HCT116 (cell line): Measurements from ENCODE around the gene TGFBR1. TPM values are rescaled to one million over a fixed set of nuclear protein-coding genes. Genes with fewer than 3 reads are reported as not detected.
A peak's percentile ranks its signal among the peaks of the same experiment; 100 is the strongest.

Experiments used
- ATAC-seq: fragments of 200-7000 bp; cut with Tn5 transposase; 2 replicates; pipeline ENCODE4 v1.9.1; 2020; ENCODE audit warnings: mild to moderate bottlenecking, moderate library complexity
- BruUV-seq: library from RNA; stranded (reverse); fragments of 400-500 nt; replicated peaks from 2 replicates; lab custom pipeline; 2021; lab: Mats Ljungman, UMichigan
- CTCF ChIA-PET: fragments of 300-600 bp; sonication (Branson Sonifier 250); formaldehyde crosslinking; loops from one replicate; lab custom pipeline; 2021; ENCODE audit warnings: antibody characterized with exemption; lab: Charles Lee
- POLR2A ChIA-PET: fragments of 300-600, 350-600 bp; sonication (Branson Sonifier 250); formaldehyde crosslinking; loops from one replicate; lab custom pipeline; 2021; ENCODE audit warnings: antibody characterized with exemption; lab: Charles Lee
- RAD21 ChIA-PET, 2 experiments: fragments of 300-600 bp; sonication (Branson Sonifier 250); formaldehyde crosslinking; loops; one replicate each; lab custom pipeline; 2023; ENCODE audit warnings: low total read pairs in 2 of 2; ENCODE audit not compliant: uncharacterized antibody in 2 of 2, unreplicated experiment in 2 of 2, low non-redundant PET in 1 of 2; lab: Charles Lee
- DNase-seq: peaks from one replicate; pipeline ENCODE4 v3.0.0-alpha.2; 2010; ENCODE audit warnings: low read depth, low spot score
- H2AFZ ChIP-seq: fragments of 200-600 bp; shearing (Covaris generic), sonication (generic); 2 replicates; pipeline ENCODE4 v1.6.1; 2017; ENCODE audit warnings: low read depth, mixed run types, mixed read lengths, antibody characterized with exemption, low read length; ENCODE audit not compliant: poor library complexity, severe bottlenecking
- H3K27ac ChIP-seq: 2 replicates; pipeline ENCODE4 v1.5.1; 2012; ENCODE audit warnings: low read depth, low read length
- H3K27me3 ChIP-seq: fragments of 200-600 bp; sonication (generic); 2 replicates; pipeline ENCODE4 v1.6.1; 2016; ENCODE audit warnings: mixed run types, low read length, mixed read lengths; ENCODE audit not compliant: insufficient read depth
- H3K36me3 ChIP-seq, 2 experiments: fragments of 200-500 bp in 1 of 2; fragments of 200-600 bp in 1 of 2; sonication (Bioruptor generic) in 1 of 2; sonication (generic) in 1 of 2; 2 replicates each; pipeline versions ENCODE4 v1.5.1 to v1.6.1; 2014 to 2016; ENCODE audit warnings: low read length in 2 of 2, inconsistent platforms in 1 of 2, mixed read lengths in 1 of 2, mixed run types in 1 of 2; ENCODE audit not compliant: insufficient read depth in 2 of 2, control insufficient read depth in 1 of 2
- H3K4me1 ChIP-seq, 2 experiments: fragments of 200-600 bp in 1 of 2; sonication (generic) in 1 of 2; 2 replicates each; pipeline versions ENCODE4 v1.5.1 to v1.6.1; 2012 to 2017; ENCODE audit warnings: low read length in 2 of 2, inconsistent platforms in 1 of 2, mild to moderate bottlenecking in 1 of 2, mixed read lengths in 1 of 2, mixed run types in 1 of 2, moderate library complexity in 1 of 2; ENCODE audit not compliant: insufficient read depth in 2 of 2, control insufficient read depth in 1 of 2
- H3K4me2 ChIP-seq: fragments of 200-600 bp; sonication (generic); 2 replicates; pipeline ENCODE4 v1.6.1; 2017; ENCODE audit warnings: mixed run types, low read length, mixed read lengths
- H3K4me3 ChIP-seq, 2 experiments: fragments of 200-600 bp in 1 of 2; sonication (generic) in 1 of 2; replicated peaks in 1 of 2; 2 replicates each; pipeline ENCODE4 v1.5.1; 2011 to 2016; ENCODE audit warnings: low read length in 2 of 2, control low read depth in 1 of 2, low read depth in 1 of 2, mild to moderate bottlenecking in 1 of 2, mixed read lengths in 1 of 2, mixed run types in 1 of 2
- H3K79me2 ChIP-seq: fragments of 200-600 bp; sonication (generic); 2 replicates; pipeline ENCODE4 v1.6.1; 2017; ENCODE audit warnings: mild to moderate bottlenecking, mixed run types, low read length, moderate library complexity, mixed read lengths; ENCODE audit not compliant: insufficient read depth
- H3K9ac ChIP-seq: fragments of 200-600 bp; sonication (generic); 2 replicates; pipeline ENCODE4 v1.6.1; 2016; ENCODE audit warnings: low read length, mixed read lengths
- H3K9me2 ChIP-seq: fragments of 200-600 bp; sonication (generic), shearing (Covaris generic); 2 replicates; pipeline ENCODE4 v1.6.1; 2017; ENCODE audit warnings: mixed run types, mild to moderate bottlenecking, moderate library complexity; ENCODE audit not compliant: insufficient read depth
- H3K9me3 ChIP-seq, 2 experiments: fragments of 200-500 bp in 1 of 2; fragments of 200-600 bp in 1 of 2; sonication (Bioruptor generic) in 1 of 2; sonication (generic) in 1 of 2; 2 replicates each; pipeline ENCODE4 v1.6.1; 2014 to 2017; ENCODE audit warnings: low read length in 2 of 2, mixed read lengths in 2 of 2, inconsistent platforms in 1 of 2, low read depth in 1 of 2, mild to moderate bottlenecking in 1 of 2, mixed run types in 1 of 2, moderate library complexity in 1 of 2; ENCODE audit not compliant: control insufficient read depth in 1 of 2, insufficient read depth in 1 of 2
- H4K20me1 ChIP-seq: fragments of 200-600 bp; sonication (generic), shearing (Covaris generic); 2 replicates; pipeline ENCODE4 v1.6.1; 2017; ENCODE audit warnings: mixed run types, mild to moderate bottlenecking, moderate library complexity; ENCODE audit not compliant: insufficient read depth
- EZH2 ChIP-seq: fragments of 200-600 bp; sonication (generic); IDR thresholded peaks from 2 replicates; pipeline ENCODE4 v1.6.1; 2017; ENCODE audit warnings: antibody characterized with exemption, mixed run types
- EZH2phosphoT487 ChIP-seq: fragments of 200-600 bp; IDR thresholded peaks from 2 replicates; pipeline ENCODE4 v1.6.1; 2018; ENCODE audit warnings: antibody characterized with exemption, borderline replicate concordance
- FOSL1 ChIP-seq: IDR thresholded peaks from 2 replicates; pipeline ENCODE4 v1.6.1; 2012; ENCODE audit warnings: low read depth
- JUND ChIP-seq: IDR thresholded peaks from 2 replicates; pipeline ENCODE4 v1.6.1; 2012
- RAD21 ChIP-seq: IDR thresholded peaks from 2 replicates; pipeline ENCODE4 v1.6.1; 2012; ENCODE audit warnings: low read depth, mild to moderate bottlenecking
- TCF7L2 ChIP-seq: IDR thresholded peaks from 2 replicates; pipeline ENCODE4 v1.7.0; 2011; ENCODE audit warnings: borderline replicate concordance, inconsistent platforms; ENCODE audit not compliant: insufficient read depth, insufficient read length; ENCODE audit errors: extremely low read depth
- YY1 ChIP-seq: IDR thresholded peaks from 2 replicates; pipeline ENCODE4 v1.6.1; 2011; ENCODE audit warnings: low read length, low read depth, moderate library complexity, mild to moderate bottlenecking; ENCODE audit not compliant: insufficient replicate concordance; ENCODE audit errors: extremely low read depth
- ZNF274 ChIP-seq: fragments of 200-500 bp; sonication (Bioruptor generic); IDR thresholded peaks from 2 replicates; pipeline ENCODE4 v1.6.1; 2014; ENCODE audit warnings: mild to moderate bottlenecking, low read depth, low read length, inconsistent platforms
- intact Hi-C: fragments of 100-400 bp; cut with micrococcal nuclease; formaldehyde crosslinking; loops from 2 replicates; pipeline ENCODE4 v1.10.0; 2022
- total RNA-seq: library from RNA; stranded (reverse); gene quantifications from one replicate; pipeline ENCODE4 v1.2.1, GENCODE V29; 2021; ENCODE audit not compliant: unreplicated experiment
- TF ChIP-seq, protein P1 (sequence below): IDR thresholded peaks from 2 replicates; pipeline ENCODE4 v1.6.1; 2011; ENCODE audit warnings: mild to moderate bottlenecking, low read length, moderate library complexity; ENCODE audit not compliant: insufficient replicate concordance; ENCODE audit errors: extremely low read depth

The TGFBR1 gene
- total RNA-seq, 1 experiment from 2014 or later = 26.6 TPM

DNA sequence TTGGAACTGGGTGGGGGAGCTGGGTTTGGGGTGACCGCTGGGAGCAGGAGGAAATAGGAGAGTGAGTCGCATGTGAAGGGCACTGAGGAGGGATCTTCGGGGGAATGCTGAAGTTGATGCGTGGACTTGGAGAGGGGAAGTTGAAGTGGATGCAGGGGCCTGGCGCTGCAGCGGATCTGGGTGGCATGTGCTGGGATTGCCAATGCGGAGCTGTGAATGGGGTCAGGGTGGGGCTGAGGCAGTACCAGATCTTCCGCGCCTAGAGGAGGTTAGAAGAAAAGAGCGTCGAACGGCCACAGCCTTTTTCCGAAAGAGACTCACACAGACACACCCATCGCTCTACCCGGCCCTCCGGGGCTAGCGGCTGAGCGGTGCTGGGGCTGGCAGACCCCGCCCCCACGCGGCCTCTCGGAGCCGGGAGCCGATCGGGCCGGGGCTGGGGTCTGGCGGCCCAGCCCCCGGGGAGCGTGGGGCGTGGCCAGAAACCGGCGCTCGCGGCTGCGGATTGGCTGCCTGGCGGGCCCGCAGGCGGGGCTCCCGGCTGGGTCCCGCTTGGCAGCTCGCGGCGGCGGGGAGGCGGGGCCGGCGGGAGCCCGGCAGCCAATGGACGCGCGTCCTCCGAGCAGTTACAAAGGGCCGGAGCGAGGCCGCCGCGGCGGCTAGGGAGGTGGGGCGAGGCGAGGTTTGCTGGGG, at the start of gene TGFBR1 (continued):
- peak; percentile 22 for TF ChIP-seq TCF7L2
- no peak for TF ChIP-seq RAD21
- TF ChIP-seq EZH2phosphoT487 = no peak
- TF ChIP-seq JUND = no peak
- no peak for TF ChIP-seq ZNF274

DNA sequence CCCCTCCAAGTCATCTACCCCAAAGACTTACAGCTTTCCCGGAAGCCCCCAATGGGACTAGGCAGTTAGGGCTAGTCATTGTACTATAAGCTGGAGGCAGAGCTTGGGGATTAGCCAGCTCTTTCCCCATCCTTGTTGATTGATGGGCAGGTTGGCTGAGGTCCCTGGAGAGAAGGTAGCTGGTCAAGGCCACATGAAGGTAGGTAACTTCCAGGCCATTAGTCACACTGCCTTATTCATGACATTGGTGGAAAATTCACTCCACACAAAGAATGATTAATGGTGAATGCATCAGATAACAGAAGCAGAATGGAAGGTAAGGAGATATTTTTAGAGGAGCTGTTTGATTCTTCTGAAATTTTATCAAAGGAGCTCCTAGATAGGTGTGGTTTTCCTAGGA, 49.5 kb upstream of the TGFBR1 start:
- ChIA-PET RAD21 (no interaction called here), POLR2A (no interaction called here)
- no peaks in the 10 kb centered on the region for H3K36me3 ChIP-seq
- no peak for DNase-seq
- H3K27ac ChIP-seq = no peak overlapping the region
- intact Hi-C loops = no loop called here
- no peaks in the 10 kb centered on the region for H3K9me3 ChIP-seq
- H3K79me2 ChIP-seq = no peaks in the 10 kb centered on the region
- TF ChIP-seq TCF7L2 (peak; percentile 25), YY1 (no peak), JUND (peak; percentile 16; the same call in 1 of the 2 replicates), FOSL1 (0 out of 2 replicates have a peak, but pooled peaks have one; percentile 13), EZH2 (no peak)
- TF ChIP-seq, protein P1, sequence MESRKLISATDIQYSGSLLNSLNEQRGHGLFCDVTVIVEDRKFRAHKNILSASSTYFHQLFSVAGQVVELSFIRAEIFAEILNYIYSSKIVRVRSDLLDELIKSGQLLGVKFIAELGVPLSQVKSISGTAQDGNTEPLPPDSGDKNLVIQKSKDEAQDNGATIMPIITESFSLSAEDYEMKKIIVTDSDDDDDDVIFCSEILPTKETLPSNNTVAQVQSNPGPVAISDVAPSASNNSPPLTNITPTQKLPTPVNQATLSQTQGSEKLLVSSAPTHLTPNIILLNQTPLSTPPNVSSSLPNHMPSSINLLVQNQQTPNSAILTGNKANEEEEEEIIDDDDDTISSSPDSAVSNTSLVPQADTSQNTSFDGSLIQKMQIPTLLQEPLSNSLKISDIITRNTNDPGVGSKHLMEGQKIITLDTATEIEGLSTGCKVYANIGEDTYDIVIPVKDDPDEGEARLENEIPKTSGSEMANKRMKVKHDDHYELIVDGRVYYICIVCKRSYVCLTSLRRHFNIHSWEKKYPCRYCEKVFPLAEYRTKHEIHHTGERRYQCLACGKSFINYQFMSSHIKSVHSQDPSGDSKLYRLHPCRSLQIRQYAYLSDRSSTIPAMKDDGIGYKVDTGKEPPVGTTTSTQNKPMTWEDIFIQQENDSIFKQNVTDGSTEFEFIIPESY = no peak
- TF ChIP-seq, all 23 proteins: peak for 3
- H4K20me1 ChIP-seq = no peaks in the 10 kb centered on the region
- H2AFZ ChIP-seq = no peak overlapping the region
- H3K9ac ChIP-seq = no peak overlapping the region
- CTCF ChIA-PET = no interaction called here
- H3K27me3 ChIP-seq = 0 out of 2 replicates have a peak, but pooled peaks cover 4% of the 10 kb centered on the region
- H3K4me2 ChIP-seq = 0 out of 2 replicates have a peak overlapping the region, but pooled peaks have one; percentile 10
- no peak overlapping the region for H3K4me3 ChIP-seq
- no TSS peak for BruUV-seq
- peak; percentile 32; the same call in 1 of the 2 replicates for ATAC-seq
- peaks cover 0 to 9% of the 10 kb centered on the region in 2 experiments; a peak in 1 of 4 replicates for H3K4me1 ChIP-seq
- H3K9me2 ChIP-seq = no peaks in the 10 kb centered on the region
